Muscle of leg (tissue), 11 donors: ENCODE data around the gene AGTPBP1. TPM values are rescaled to one million over a fixed set of nuclear protein-coding genes. Genes with fewer than 3 reads are reported as not detected.

ENCODE experiments used
- DNase-seq: peaks from one replicate; pipeline ENCODE4 v3.0.0; 2013
- H3K27ac ChIP-seq: one replicate; pipeline ENCODE4 v1.5.1; 2013; ENCODE audit warnings: mild to moderate bottlenecking, low read length, control low read depth
- H3K27me3 ChIP-seq: one replicate; pipeline ENCODE4 v1.6.1; 2013; ENCODE audit warnings: low read length; ENCODE audit not compliant: control insufficient read depth, insufficient read depth
- H3K36me3 ChIP-seq: one replicate; pipeline ENCODE4 v1.6.1; 2013; ENCODE audit warnings: low read length; ENCODE audit not compliant: control insufficient read depth, insufficient read depth
- H3K4me1 ChIP-seq: one replicate; pipeline ENCODE4 v1.6.1; 2013; ENCODE audit warnings: low read length; ENCODE audit not compliant: control insufficient read depth, insufficient read depth
- H3K4me3 ChIP-seq: one replicate; pipeline ENCODE4 v1.5.1; 2013; ENCODE audit warnings: low read length, control low read depth
- H3K9me3 ChIP-seq: replicated peaks from 2 replicates; pipeline ENCODE4 v1.6.1; 2013; ENCODE audit warnings: low read depth, low read length; ENCODE audit not compliant: control insufficient read depth
- WGBS: methylation state at CpG from one replicate; pipeline ENCODE4 v1.1.5; 2013; ENCODE audit warnings: missing lambda C conversion rate; ENCODE audit not compliant: insufficient coverage; 5-methylcytosine and 5-hydroxymethylcytosine counted together
- polyA plus RNA-seq, 8 donors: library from polyadenylated mRNA; unstranded; fragments of 120-200 nt; gene quantifications; one replicate each; pipeline versions ENCODE4 v1.2.1 to v1.2.3, GENCODE V29; 2013; ENCODE audit warnings: inconsistent platforms in 1 of 8, low replicate concordance in 1 of 8; ENCODE audit not compliant: insufficient read length in 8 of 8, insufficient read depth in 1 of 8
- total RNA-seq: library from RNA; stranded (reverse); fragments of 120-200 nt; gene quantifications from one replicate; pipeline ENCODE4 v1.2.4, GENCODE V29; 2013

The AGTPBP1 gene
- total and polyA plus RNA-seq, 9 donors: 9.6 to 21.2 (median 12.2) TPM

GRCh38 chr9:85515021-85515420 is 226.7 kb downstream of the AGTPBP1 start:
- Histone ChIP-seq H3K36me3 (no peaks in the 10 kb centered on the region), H3K4me1 (peaks cover 7% of the 10 kb centered on the region), H3K27ac (no peak overlapping the region), H3K9me3 (no peaks in the 10 kb centered on the region), H3K27me3 (peaks cover 7% of the 10 kb centered on the region), H3K4me3 (no peak overlapping the region)
- DNase-seq: peak; percentile 20
- 59% methylated on average over 4 of the region's 4 CpGs for WGBS

GRCh38 chr9:85514256-85514655 is 227.5 kb downstream of the AGTPBP1 start:
- DNase-seq: peak; percentile 36
- Histone ChIP-seq H3K4me1 (peaks cover 7% of the 10 kb centered on the region), H3K27me3 (peaks cover 7% of the 10 kb centered on the region), H3K27ac (no peak overlapping the region), H3K4me3 (no peak overlapping the region), H3K9me3 (no peaks in the 10 kb centered on the region), H3K36me3 (no peaks in the 10 kb centered on the region)
- 54% methylated on average over 8 of the region's 8 CpGs for WGBS

DNA sequence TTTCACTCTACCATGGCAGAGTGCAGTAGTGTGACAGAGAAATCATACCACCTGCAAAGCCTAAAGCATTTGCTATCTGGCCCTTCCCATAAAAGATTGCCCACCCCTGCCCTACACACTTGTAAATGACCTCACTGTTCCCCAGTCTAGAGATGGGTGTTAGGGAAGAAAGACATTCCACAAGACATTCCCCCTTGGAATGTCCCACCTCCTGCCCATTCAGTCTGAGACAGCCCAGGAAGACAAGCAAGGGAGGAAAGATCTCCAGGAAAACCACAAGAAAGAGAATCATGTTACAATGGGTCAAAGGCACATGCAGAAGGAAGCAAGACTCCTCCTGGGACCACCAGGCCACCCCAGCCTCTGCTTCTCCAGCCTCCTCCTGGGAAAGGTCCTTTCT is 230.0 kb downstream of the AGTPBP1 start:
- Histone ChIP-seq H3K9me3 (no peaks in the 10 kb centered on the region), H3K4me3 (no peak overlapping the region), H3K36me3 (no peaks in the 10 kb centered on the region), H3K27me3 (peaks cover 4% of the 10 kb centered on the region), H3K27ac (no peak overlapping the region), H3K4me1 (peaks cover 7% of the 10 kb centered on the region)
- DNase-seq: no peak

DNA sequence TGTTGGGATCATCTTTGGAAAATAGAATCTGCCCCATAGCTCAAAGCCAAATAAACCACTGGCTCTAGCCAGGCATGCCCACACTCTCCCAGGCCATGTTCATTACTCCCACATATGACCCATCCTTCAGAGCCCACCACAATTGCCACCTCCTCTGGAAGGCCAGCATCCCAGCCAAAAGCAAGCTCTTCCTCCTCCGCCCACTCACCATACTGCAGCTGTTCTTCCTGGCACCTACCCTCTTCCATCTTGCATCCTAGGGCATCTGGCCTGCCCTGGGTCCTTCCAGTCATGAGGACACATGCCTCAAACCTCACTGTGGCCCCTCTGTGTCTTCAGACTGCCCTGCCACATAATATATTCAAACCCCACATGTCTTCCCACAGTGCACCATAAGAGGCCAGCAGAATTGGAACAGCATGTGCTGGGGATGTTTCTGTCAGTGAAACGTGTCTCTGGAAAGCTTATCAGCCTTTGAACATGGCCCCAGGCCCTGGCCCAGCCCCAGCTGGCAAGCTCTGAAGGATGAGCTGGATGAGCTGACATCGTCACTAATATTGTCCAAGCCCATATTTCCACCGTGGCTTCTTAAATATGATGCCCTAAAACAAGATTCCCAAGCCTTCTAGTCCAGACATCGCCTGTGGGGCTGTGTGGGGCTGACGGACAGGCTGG is 230.8 kb downstream of the AGTPBP1 start:
- no peaks in the 10 kb centered on the region for H3K27me3 ChIP-seq
- peak; percentile 62 for DNase-seq
- WGBS: 67% methylated on average over 4 of the region's 6 CpGs
- H3K36me3 ChIP-seq: no peaks in the 10 kb centered on the region
- peaks cover 7% of the 10 kb centered on the region for H3K4me1 ChIP-seq
- H3K27ac ChIP-seq: no peak overlapping the region
- H3K9me3 ChIP-seq: no peaks in the 10 kb centered on the region
- H3K4me3 ChIP-seq: no peak overlapping the region

- H3K4me3 ChIP-seq: no peak overlapping the region
- H3K27ac ChIP-seq: no peak overlapping the region
- no peaks in the 10 kb centered on the region for H3K27me3 ChIP-seq
- 83% methylated on average over 3 of the region's 4 CpGs for WGBS
- no peaks in the 10 kb centered on the region for H3K36me3 ChIP-seq
- peaks cover 7% of the 10 kb centered on the region for H3K4me1 ChIP-seq
- H3K9me3 ChIP-seq: no peaks in the 10 kb centered on the region
- no peak for DNase-seq
Observed at GRCh38 chr9:85508616-85509015, 233.1 kb downstream of the AGTPBP1 start.

GRCh38 chr9:85505612-85506011 is 236.1 kb downstream of the AGTPBP1 start:
- H3K27ac ChIP-seq: no peak overlapping the region
- H3K27me3 ChIP-seq: no peaks in the 10 kb centered on the region
- WGBS: 53% methylated on average over 7 of the region's 7 CpGs
- no peak for DNase-seq
- no peaks in the 10 kb centered on the region for H3K36me3 ChIP-seq
- H3K9me3 ChIP-seq: no peaks in the 10 kb centered on the region
- H3K4me3 ChIP-seq: no peak overlapping the region
- no peaks in the 10 kb centered on the region for H3K4me1 ChIP-seq

DNA sequence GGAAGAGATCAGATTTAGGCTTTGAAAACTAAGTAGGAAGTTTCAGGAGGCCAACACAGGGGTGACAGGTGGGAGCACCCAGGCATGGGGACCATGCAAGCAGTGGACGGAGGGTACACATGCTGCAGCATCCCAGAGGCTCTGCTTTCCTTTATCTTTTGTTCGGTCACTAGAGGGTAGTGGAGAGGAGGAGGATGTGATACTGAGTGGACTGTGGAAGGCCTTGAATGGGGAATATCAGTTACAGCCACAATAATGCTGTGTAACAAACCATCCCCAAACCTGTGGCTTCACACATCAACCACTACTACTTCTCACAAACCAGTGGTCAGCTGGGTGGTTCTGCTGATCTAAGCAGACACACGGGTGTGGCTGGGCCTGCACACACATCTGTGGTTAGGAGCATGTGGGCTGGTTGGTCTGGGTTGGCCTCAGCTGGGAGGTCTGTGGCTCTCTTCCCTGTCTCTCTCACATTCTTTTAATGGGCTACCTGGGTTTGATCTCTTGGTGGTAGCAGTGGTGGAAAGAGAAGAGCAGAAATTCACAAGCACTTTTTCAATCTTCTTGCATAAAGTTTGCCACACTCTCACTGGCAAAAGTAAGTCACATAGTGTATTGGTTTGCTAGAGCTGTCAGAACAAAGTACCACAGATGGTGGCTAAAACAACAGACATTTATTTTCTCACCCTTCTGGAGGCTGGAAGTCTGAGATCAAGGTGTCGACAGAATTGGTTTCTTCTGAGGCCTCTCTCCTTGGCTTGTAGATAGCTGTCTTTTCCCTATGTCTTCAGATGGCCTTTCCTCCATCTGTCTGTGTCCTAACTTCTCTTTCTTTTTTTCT is 238.7 kb downstream of the AGTPBP1 start:
- Histone ChIP-seq H3K36me3 (no peaks in the 10 kb centered on the region), H3K27ac (no peak overlapping the region), H3K27me3 (no peaks in the 10 kb centered on the region), H3K4me3 (no peak overlapping the region), H3K4me1 (no peaks in the 10 kb centered on the region), H3K9me3 (peaks cover 3% of the 10 kb centered on the region)
- 88% methylated on average over 1 of the region's 4 CpGs for WGBS
- DNase-seq: no peak

DNA sequence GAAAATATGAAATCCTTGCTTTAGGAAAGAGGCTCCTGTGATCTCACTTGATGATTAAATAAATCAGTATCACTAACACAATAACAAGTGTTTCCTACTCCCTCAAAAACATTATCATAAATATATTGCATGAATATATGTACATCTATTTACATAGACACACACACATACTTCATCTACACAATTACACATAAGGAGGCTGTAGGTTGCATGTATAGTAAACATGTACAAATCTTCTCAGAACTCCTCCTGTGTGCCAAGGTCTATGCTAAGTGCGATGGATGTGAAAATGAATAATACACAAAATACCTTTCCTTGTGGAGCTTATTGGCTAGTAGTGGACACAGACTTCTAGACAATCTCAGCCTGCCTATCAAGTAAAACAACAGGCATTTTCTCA is 239.9 kb downstream of the AGTPBP1 start:
- Histone ChIP-seq H3K4me3 (no peak overlapping the region), H3K4me1 (no peaks in the 10 kb centered on the region), H3K27ac (no peak overlapping the region), H3K27me3 (no peaks in the 10 kb centered on the region), H3K9me3 (peaks cover 3% of the 10 kb centered on the region), H3K36me3 (no peaks in the 10 kb centered on the region)
- no peak for DNase-seq
- no CpG with 5 or more reads among the region's 1 CpG for WGBS

DNA sequence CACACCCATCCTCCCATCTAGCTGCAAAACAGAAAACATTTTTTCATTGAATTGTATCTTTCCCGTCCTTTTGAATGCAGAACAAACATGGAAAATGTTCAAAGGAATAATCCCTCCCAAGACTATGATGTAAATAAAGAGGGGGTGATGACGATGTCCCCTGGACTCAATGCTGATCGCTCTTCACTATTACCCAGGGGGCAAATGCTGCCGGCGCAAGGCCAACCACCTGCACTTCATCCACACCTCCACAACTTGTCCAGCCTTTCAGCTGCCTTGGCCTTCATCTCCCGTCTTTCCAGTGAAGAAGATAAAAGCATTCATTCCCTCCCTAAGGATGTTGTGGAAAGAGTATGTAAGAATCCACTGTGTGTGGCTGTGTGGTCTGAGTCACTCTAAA is 240.3 kb downstream of the AGTPBP1 start:
- Histone ChIP-seq H3K4me3 (no peak overlapping the region), H3K27me3 (no peaks in the 10 kb centered on the region), H3K27ac (no peak overlapping the region), H3K9me3 (peaks cover 3% of the 10 kb centered on the region), H3K4me1 (no peaks in the 10 kb centered on the region), H3K36me3 (no peaks in the 10 kb centered on the region)
- DNase-seq: peak; percentile 67
- WGBS: no CpG with 5 or more reads among the region's 6 CpGs
